ENCODE data around the gene TMEM131. TPM values are rescaled to one million over a fixed set of nuclear protein-coding genes. Genes with fewer than 3 reads are reported as not detected.

Gene TMEM131
- total and polyA plus RNA-seq, 10 of the 15 experiments (the other 5 are each of a cell fraction or from before 2014, with no cell fraction given) = 6.0 to 48.2 (median 23.2) TPM

DNA sequence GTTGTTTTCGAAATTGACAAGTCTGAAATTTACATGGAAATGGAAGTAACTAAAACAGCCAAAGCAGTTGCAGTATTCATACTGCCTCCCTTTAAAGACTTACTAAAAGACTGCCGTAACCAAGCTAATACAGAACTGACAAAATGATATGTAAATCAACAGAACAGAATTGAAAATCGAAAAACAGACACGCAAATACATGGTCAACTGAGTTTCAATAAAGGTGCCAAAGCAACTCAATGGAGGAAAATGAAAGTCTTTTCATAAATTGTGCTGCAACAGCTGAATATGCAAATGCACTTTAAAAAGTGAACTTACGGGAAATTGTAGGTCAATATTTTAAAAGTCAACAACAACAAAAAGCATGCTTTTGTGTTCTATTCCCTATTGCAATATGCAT is 34.2 kb downstream of the TMEM131 start (continued):
- TF ChIP-seq CHD4 (IDR thresholded peaks at IDR 0.05) (no peak), MEF2A (IDR thresholded peaks at IDR 0.05; ENCODE audit: insufficient read depth, low read depth, low read length) (no peak), STAT1 (conservative IDR thresholded peaks at IDR 0.05) (no peak), SMAD1 (IDR thresholded peaks at IDR 0.05; ENCODE audit: low read depth, partially characterized antibody) (no peak), BCL11A (IDR thresholded peaks at IDR 0.05; ENCODE audit: low read depth, low read length) (no peak), ZBED1 (IDR thresholded peaks at IDR 0.05; ENCODE audit: borderline replicate concordance) (no peak), YY1 (IDR thresholded peaks at IDR 0.05; ENCODE audit: low read depth, low read length) (no peak), SREBF1 (IDR thresholded peaks at IDR 0.05; ENCODE audit: low read length) (no peak), EED (IDR thresholded peaks at IDR 0.05; ENCODE audit: low read depth) (no peak), HCFC1 (IDR thresholded peaks at IDR 0.05; ENCODE audit: low read length) (no peak), KDM1A (IDR thresholded peaks at IDR 0.05; ENCODE audit: borderline replicate concordance) (no peak), CBFB (IDR thresholded peaks at IDR 0.05; ENCODE audit: low read depth) (no peak), TAF1 (IDR thresholded peaks at IDR 0.05; ENCODE audit: borderline replicate concordance, low read depth, low read length) (no peak), NR2F1 (conservative IDR thresholded peaks at IDR 0.05) (no peak), CHD2 (IDR thresholded peaks at IDR 0.05; ENCODE audit: borderline replicate concordance, low read depth, low read length) (no peak), BACH1 (IDR thresholded peaks at IDR 0.05; ENCODE audit: borderline replicate concordance) (no peak), SPI1 (IDR thresholded peaks at IDR 0.05; ENCODE audit: borderline replicate concordance, insufficient read depth, low read depth, low read length) (no peak), NFXL1 (IDR thresholded peaks at IDR 0.05; ENCODE audit: borderline replicate concordance) (no peak), ZNF274 (IDR thresholded peaks at IDR 0.05; ENCODE audit: insufficient read depth, insufficient read length) (no peak)
- TF ChIP-seq, protein P1, sequence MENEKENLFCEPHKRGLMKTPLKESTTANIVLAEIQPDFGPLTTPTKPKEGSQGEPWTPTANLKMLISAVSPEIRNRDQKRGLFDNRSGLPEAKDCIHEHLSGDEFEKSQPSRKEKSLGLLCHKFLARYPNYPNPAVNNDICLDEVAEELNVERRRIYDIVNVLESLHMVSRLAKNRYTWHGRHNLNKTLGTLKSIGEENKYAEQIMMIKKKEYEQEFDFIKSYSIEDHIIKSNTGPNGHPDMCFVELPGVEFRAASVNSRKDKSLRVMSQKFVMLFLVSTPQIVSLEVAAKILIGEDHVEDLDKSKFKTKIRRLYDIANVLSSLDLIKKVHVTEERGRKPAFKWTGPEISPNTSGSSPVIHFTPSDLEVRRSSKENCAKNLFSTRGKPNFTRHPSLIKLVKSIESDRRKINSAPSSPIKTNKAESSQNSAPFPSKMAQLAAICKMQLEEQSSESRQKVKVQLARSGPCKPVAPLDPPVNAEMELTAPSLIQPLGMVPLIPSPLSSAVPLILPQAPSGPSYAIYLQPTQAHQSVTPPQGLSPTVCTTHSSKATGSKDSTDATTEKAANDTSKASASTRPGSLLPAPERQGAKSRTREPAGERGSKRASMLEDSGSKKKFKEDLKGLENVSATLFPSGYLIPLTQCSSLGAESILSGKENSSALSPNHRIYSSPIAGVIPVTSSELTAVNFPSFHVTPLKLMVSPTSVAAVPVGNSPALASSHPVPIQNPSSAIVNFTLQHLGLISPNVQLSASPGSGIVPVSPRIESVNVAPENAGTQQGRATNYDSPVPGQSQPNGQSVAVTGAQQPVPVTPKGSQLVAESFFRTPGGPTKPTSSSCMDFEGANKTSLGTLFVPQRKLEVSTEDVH (IDR thresholded peaks at IDR 0.05; ENCODE audit: low read depth, partially characterized antibody) = no peak
- TF ChIP-seq, protein P2, sequence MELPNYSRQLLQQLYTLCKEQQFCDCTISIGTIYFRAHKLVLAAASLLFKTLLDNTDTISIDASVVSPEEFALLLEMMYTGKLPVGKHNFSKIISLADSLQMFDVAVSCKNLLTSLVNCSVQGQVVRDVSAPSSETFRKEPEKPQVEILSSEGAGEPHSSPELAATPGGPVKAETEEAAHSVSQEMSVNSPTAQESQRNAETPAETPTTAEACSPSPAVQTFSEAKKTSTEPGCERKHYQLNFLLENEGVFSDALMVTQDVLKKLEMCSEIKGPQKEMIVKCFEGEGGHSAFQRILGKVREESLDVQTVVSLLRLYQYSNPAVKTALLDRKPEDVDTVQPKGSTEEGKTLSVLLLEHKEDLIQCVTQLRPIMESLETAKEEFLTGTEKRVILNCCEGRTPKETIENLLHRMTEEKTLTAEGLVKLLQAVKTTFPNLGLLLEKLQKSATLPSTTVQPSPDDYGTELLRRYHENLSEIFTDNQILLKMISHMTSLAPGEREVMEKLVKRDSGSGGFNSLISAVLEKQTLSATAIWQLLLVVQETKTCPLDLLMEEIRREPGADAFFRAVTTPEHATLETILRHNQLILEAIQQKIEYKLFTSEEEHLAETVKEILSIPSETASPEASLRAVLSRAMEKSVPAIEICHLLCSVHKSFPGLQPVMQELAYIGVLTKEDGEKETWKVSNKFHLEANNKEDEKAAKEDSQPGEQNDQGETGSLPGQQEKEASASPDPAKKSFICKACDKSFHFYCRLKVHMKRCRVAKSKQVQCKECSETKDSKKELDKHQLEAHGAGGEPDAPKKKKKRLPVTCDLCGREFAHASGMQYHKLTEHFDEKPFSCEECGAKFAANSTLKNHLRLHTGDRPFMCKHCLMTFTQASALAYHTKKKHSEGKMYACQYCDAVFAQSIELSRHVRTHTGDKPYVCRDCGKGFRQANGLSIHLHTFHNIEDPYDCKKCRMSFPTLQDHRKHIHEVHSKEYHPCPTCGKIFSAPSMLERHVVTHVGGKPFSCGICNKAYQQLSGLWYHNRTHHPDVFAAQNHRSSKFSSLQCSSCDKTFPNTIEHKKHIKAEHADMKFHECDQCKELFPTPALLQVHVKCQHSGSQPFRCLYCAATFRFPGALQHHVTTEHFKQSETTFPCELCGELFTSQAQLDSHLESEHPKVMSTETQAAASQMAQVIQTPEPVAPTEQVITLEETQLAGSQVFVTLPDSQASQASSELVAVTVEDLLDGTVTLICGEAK (IDR thresholded peaks at IDR 0.05; ENCODE audit: borderline replicate concordance) = no peak
- TF ChIP-seq, protein P3, sequence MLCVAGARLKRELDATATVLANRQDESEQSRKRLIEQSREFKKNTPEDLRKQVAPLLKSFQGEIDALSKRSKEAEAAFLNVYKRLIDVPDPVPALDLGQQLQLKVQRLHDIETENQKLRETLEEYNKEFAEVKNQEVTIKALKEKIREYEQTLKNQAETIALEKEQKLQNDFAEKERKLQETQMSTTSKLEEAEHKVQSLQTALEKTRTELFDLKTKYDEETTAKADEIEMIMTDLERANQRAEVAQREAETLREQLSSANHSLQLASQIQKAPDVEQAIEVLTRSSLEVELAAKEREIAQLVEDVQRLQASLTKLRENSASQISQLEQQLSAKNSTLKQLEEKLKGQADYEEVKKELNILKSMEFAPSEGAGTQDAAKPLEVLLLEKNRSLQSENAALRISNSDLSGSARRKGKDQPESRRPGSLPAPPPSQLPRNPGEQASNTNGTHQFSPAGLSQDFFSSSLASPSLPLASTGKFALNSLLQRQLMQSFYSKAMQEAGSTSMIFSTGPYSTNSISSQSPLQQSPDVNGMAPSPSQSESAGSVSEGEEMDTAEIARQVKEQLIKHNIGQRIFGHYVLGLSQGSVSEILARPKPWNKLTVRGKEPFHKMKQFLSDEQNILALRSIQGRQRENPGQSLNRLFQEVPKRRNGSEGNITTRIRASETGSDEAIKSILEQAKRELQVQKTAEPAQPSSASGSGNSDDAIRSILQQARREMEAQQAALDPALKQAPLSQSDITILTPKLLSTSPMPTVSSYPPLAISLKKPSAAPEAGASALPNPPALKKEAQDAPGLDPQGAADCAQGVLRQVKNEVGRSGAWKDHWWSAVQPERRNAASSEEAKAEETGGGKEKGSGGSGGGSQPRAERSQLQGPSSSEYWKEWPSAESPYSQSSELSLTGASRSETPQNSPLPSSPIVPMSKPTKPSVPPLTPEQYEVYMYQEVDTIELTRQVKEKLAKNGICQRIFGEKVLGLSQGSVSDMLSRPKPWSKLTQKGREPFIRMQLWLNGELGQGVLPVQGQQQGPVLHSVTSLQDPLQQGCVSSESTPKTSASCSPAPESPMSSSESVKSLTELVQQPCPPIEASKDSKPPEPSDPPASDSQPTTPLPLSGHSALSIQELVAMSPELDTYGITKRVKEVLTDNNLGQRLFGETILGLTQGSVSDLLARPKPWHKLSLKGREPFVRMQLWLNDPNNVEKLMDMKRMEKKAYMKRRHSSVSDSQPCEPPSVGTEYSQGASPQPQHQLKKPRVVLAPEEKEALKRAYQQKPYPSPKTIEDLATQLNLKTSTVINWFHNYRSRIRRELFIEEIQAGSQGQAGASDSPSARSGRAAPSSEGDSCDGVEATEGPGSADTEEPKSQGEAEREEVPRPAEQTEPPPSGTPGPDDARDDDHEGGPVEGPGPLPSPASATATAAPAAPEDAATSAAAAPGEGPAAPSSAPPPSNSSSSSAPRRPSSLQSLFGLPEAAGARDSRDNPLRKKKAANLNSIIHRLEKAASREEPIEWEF (IDR thresholded peaks at IDR 0.05; ENCODE audit: insufficient replicate concordance, low read depth, low read length) = peak; percentile 29

All from GM12878 (cell line).